ENCODE results near the gene SSNA1. TPM values are rescaled to one million over a fixed set of nuclear protein-coding genes. Genes with fewer than 3 reads are reported as not detected.

Gene SSNA1
- total and polyA plus RNA-seq, 2 donors (not counting 1 experiment from before 2014, with no cell fraction given), result 37.7 to 56.3 TPM

- Histone ChIP-seq H2AFZ (ENCODE audit: low read length) (no peak overlapping the region), H3K27ac (ENCODE audit: insufficient read depth, low read length) (no peak overlapping the region), H3K79me2 (ENCODE audit: control insufficient read depth, insufficient read depth, low read length) (no peaks in the 10 kb centered on the region), H3K4me3 (replicated peaks in 1 of 4; ENCODE audit: control extremely low read depth in 1 of 4, insufficient read depth in 1 of 4, low read depth in 3 of 4, low read length in 4 of 4) (no peak overlapping the region), H3K36me3 (ENCODE audit: control insufficient read depth, insufficient read depth, low read length) (peaks cover 3% of the 10 kb centered on the region), H3K27me3 (ENCODE audit: control insufficient read depth, insufficient read depth, low read length) (peaks cover 17% of the 10 kb centered on the region), H3K9me3 (ENCODE audit: control insufficient read depth, insufficient read depth, low read depth, low read length) (no peaks in the 10 kb centered on the region), H3K4me2 (ENCODE audit: extremely low read depth, insufficient read depth, low read length) (no peak overlapping the region), H3K4me1 (ENCODE audit: control insufficient read depth, extremely low read depth, insufficient read depth, low read length) (peaks cover 2% of the 10 kb centered on the region), H4K20me1 (ENCODE audit: control insufficient read depth, extremely low read depth, insufficient read depth, low read length) (no peaks in the 10 kb centered on the region), H3K9ac (ENCODE audit: insufficient read depth, low read length) (no peak overlapping the region)
- DNase-seq (ENCODE audit: low read depth in 2 of 2), result no peak
- no peak for TF ChIP-seq EZH2 (IDR thresholded peaks at IDR 0.05; ENCODE audit: low read length, missing control alignments)
- TF ChIP-seq, protein P1, sequence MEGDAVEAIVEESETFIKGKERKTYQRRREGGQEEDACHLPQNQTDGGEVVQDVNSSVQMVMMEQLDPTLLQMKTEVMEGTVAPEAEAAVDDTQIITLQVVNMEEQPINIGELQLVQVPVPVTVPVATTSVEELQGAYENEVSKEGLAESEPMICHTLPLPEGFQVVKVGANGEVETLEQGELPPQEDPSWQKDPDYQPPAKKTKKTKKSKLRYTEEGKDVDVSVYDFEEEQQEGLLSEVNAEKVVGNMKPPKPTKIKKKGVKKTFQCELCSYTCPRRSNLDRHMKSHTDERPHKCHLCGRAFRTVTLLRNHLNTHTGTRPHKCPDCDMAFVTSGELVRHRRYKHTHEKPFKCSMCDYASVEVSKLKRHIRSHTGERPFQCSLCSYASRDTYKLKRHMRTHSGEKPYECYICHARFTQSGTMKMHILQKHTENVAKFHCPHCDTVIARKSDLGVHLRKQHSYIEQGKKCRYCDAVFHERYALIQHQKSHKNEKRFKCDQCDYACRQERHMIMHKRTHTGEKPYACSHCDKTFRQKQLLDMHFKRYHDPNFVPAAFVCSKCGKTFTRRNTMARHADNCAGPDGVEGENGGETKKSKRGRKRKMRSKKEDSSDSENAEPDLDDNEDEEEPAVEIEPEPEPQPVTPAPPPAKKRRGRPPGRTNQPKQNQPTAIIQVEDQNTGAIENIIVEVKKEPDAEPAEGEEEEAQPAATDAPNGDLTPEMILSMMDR (conservative IDR thresholded peaks at IDR 0.05 in 1 of 2, IDR thresholded peaks at IDR 0.05 in 1 of 2; ENCODE audit: low read depth in 1 of 2, low read length in 2 of 2), result no peak
Measured at GRCh38 chr9:137173796-137174664, 14.4 kb upstream of the SSNA1 start.

GRCh38 chr9:137174722-137175293 is 13.7 kb upstream of the SSNA1 start:
- H3K27me3 ChIP-seq (ENCODE audit: control insufficient read depth, insufficient read depth, low read length), result peaks cover 10% of the 10 kb centered on the region
- no peaks in the 10 kb centered on the region for H4K20me1 ChIP-seq (ENCODE audit: control insufficient read depth, extremely low read depth, insufficient read depth, low read length)
- peaks cover 2% of the 10 kb centered on the region for H3K4me1 ChIP-seq (ENCODE audit: control insufficient read depth, extremely low read depth, insufficient read depth, low read length)
- H3K4me2 ChIP-seq (ENCODE audit: extremely low read depth, insufficient read depth, low read length), result no peak overlapping the region
- no peak for TF ChIP-seq EZH2 (IDR thresholded peaks at IDR 0.05; ENCODE audit: low read length, missing control alignments)
- TF ChIP-seq, protein P1 (conservative IDR thresholded peaks at IDR 0.05 in 1 of 2, IDR thresholded peaks at IDR 0.05 in 1 of 2; ENCODE audit: low read depth in 1 of 2, low read length in 2 of 2), result no peak
- no peaks in the 10 kb centered on the region for H3K79me2 ChIP-seq (ENCODE audit: control insufficient read depth, insufficient read depth, low read length)
- no peaks in the 10 kb centered on the region for H3K9me3 ChIP-seq (ENCODE audit: control insufficient read depth, insufficient read depth, low read depth, low read length)
- H3K4me3 ChIP-seq (replicated peaks in 1 of 4; ENCODE audit: control extremely low read depth in 1 of 4, insufficient read depth in 1 of 4, low read depth in 3 of 4, low read length in 4 of 4), result no peak overlapping the region
- no peak overlapping the region for H2AFZ ChIP-seq (ENCODE audit: low read length)
- no peak for DNase-seq (ENCODE audit: low read depth in 2 of 2)
- H3K27ac ChIP-seq (ENCODE audit: insufficient read depth, low read length), result no peak overlapping the region
- H3K9ac ChIP-seq (ENCODE audit: insufficient read depth, low read length), result no peak overlapping the region
- H3K36me3 ChIP-seq (ENCODE audit: control insufficient read depth, insufficient read depth, low read length), result peaks cover 6% of the 10 kb centered on the region

- Histone ChIP-seq H3K4me1 (ENCODE audit: control insufficient read depth, extremely low read depth, insufficient read depth, low read length) (peaks cover 2% of the 10 kb centered on the region), H3K27ac (ENCODE audit: insufficient read depth, low read length) (no peak overlapping the region), H3K9ac (ENCODE audit: insufficient read depth, low read length) (no peak overlapping the region), H3K4me2 (ENCODE audit: extremely low read depth, insufficient read depth, low read length) (no peak overlapping the region), H3K27me3 (ENCODE audit: control insufficient read depth, insufficient read depth, low read length) (peaks cover 3% of the 10 kb centered on the region), H2AFZ (ENCODE audit: low read length) (no peak overlapping the region), H3K4me3 (replicated peaks in 1 of 4; ENCODE audit: control extremely low read depth in 1 of 4, insufficient read depth in 1 of 4, low read depth in 3 of 4, low read length in 4 of 4) (no peak overlapping the region), H3K79me2 (ENCODE audit: control insufficient read depth, insufficient read depth, low read length) (no peaks in the 10 kb centered on the region), H4K20me1 (ENCODE audit: control insufficient read depth, extremely low read depth, insufficient read depth, low read length) (no peaks in the 10 kb centered on the region), H3K36me3 (ENCODE audit: control insufficient read depth, insufficient read depth, low read length) (peaks cover 11% of the 10 kb centered on the region), H3K9me3 (ENCODE audit: control insufficient read depth, insufficient read depth, low read depth, low read length) (no peaks in the 10 kb centered on the region)
- no peak for DNase-seq (ENCODE audit: low read depth in 2 of 2)
- TF ChIP-seq EZH2 (IDR thresholded peaks at IDR 0.05; ENCODE audit: low read length, missing control alignments), result peak; percentile 25
- TF ChIP-seq, protein P1 (conservative IDR thresholded peaks at IDR 0.05 in 1 of 2, IDR thresholded peaks at IDR 0.05 in 1 of 2; ENCODE audit: low read depth in 1 of 2, low read length in 2 of 2), result peak in 1 of 2 donors; percentile 19
Measured at GRCh38 chr9:137175345-137175961, 13.0 kb upstream of the SSNA1 start.

Data from fibroblast of lung (primary cell).